Left ventricle myocardium inferior (tissue), 1 donor: ENCODE results near the gene ARHGAP23. TPM values are rescaled to one million over a fixed set of nuclear protein-coding genes. Genes with fewer than 3 reads are reported as not detected.

Source experiments
- DNase-seq: peaks from one replicate; pipeline ENCODE4 v3.0.0-alpha.2; 2020
- H3K27ac ChIP-seq: fragments of 200-600 bp; replicated peaks from 2 replicates; pipeline ENCODE4 v1.8.0; 2021
- H3K27me3 ChIP-seq: fragments of 200-600 bp; 2 replicates; pipeline ENCODE4 v1.8.0; 2021; ENCODE audit warnings: low read depth
- H3K36me3 ChIP-seq: fragments of 200-600 bp; 2 replicates; pipeline ENCODE4 v1.8.0; 2021
- H3K4me1 ChIP-seq: fragments of 200-600 bp; 2 replicates; pipeline ENCODE4 v1.8.0; 2021
- H3K4me3 ChIP-seq: fragments of 200-600 bp; 2 replicates; pipeline ENCODE4 v1.8.0; 2021; ENCODE audit warnings: mild to moderate bottlenecking, moderate library complexity
- H3K9me3 ChIP-seq: fragments of 200-600 bp; replicated peaks from 2 replicates; pipeline ENCODE4 v1.8.0; 2021
- intact Hi-C: fragments of 100-400 bp; cut with micrococcal nuclease; formaldehyde crosslinking; loops from one replicate; pipeline ENCODE4 v1.11.0; 2022
- total RNA-seq: library from RNA; stranded (reverse); fragmentation: NEBNext Ultra II Directional; extraction: Animal tissue kit (Norgen Biotek cat#: 25700); gene quantifications from one replicate; pipeline ENCODE4 v1.2.1, GENCODE V29; 2021
- TF ChIP-seq, protein P1 (sequence below): fragments of 200-600 bp; IDR thresholded peaks from 2 replicates; pipeline ENCODE4 v1.8.0; 2021; ENCODE audit warnings: antibody characterized with exemption, mild to moderate bottlenecking, borderline replicate concordance
- donor health status: DM: no; HTN: yes; CAD: no; lungs with severe emphysema.

The ARHGAP23 gene
- total RNA-seq, 1 donor from 2014 or later = 60.8 TPM

DNA sequence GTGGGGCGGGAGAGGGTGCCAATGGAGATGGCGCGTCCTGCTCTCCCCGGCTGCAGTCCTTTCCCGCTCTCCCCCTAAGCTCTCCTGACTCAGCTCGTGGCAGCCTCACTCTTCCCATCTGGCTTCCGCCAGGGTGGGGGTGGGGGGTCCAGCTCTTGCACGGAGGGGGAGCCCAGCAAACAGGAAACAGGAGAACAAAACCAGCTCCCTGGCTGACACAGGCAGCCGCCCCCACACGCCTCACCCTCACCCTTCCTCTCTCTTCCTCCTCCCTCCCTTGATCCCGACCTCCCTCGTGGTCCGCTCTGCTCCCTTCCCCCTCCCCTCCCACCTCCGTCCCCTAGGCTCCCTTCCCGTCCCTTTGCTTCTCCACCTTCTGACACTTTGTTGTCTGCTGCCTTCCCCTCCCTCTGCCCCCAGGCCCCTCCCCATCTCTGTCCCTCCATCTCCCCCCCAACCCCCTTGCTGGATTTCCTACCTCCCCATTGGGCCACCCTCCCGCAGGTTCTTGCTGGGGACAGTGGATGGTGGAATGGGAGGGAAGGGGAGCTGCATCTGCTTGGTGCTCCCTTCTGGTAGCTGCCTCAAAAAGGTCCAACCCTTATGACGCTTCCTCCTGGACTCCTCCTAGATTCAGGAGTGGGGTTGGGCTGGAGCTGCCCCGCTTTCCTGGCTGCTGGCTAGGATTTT, 23.7 kb downstream of the ARHGAP23 start:
- intact Hi-C loops = no loop called here
- TF ChIP-seq, protein P1, sequence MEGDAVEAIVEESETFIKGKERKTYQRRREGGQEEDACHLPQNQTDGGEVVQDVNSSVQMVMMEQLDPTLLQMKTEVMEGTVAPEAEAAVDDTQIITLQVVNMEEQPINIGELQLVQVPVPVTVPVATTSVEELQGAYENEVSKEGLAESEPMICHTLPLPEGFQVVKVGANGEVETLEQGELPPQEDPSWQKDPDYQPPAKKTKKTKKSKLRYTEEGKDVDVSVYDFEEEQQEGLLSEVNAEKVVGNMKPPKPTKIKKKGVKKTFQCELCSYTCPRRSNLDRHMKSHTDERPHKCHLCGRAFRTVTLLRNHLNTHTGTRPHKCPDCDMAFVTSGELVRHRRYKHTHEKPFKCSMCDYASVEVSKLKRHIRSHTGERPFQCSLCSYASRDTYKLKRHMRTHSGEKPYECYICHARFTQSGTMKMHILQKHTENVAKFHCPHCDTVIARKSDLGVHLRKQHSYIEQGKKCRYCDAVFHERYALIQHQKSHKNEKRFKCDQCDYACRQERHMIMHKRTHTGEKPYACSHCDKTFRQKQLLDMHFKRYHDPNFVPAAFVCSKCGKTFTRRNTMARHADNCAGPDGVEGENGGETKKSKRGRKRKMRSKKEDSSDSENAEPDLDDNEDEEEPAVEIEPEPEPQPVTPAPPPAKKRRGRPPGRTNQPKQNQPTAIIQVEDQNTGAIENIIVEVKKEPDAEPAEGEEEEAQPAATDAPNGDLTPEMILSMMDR = no peak
- Histone ChIP-seq H3K27ac (peak overlapping the region; percentile 93), H3K4me3 (peak overlapping the region; percentile 69), H3K9me3 (no peaks in the 10 kb centered on the region), H3K4me1 (peaks cover 95% of the 10 kb centered on the region), H3K27me3 (no peaks in the 10 kb centered on the region), H3K36me3 (no peaks in the 10 kb centered on the region)
- DNase-seq = no peak

DNA sequence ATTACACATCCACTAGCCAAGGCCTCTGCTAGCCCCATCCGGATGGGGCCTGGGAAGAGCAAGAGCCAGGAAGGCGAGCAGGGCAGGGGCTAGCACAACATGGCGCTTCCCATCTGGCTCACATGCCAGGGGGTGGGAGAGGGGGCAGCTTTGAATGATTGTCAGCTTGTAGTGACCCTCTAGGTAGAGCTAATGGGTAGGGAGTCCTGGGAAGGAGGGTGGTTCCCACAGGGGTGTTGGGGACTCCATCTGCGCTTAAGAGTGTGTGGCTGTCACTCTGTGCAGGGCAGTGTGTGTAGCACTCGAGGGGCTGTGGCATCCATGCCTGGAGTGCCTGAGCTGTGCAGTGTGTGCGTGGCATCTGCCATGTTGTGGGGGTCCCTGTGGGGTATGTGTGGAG, 24.5 kb downstream of the ARHGAP23 start:
- peaks cover 95% of the 10 kb centered on the region for H3K4me1 ChIP-seq
- no peaks in the 10 kb centered on the region for H3K9me3 ChIP-seq
- intact Hi-C loops = no loop called here
- H3K27me3 ChIP-seq = no peaks in the 10 kb centered on the region
- H3K36me3 ChIP-seq = no peaks in the 10 kb centered on the region
- no peak for DNase-seq
- peak overlapping the region; percentile 69 for H3K4me3 ChIP-seq
- TF ChIP-seq, protein P1 = no peak
- peak overlapping the region; percentile 93 for H3K27ac ChIP-seq

DNA sequence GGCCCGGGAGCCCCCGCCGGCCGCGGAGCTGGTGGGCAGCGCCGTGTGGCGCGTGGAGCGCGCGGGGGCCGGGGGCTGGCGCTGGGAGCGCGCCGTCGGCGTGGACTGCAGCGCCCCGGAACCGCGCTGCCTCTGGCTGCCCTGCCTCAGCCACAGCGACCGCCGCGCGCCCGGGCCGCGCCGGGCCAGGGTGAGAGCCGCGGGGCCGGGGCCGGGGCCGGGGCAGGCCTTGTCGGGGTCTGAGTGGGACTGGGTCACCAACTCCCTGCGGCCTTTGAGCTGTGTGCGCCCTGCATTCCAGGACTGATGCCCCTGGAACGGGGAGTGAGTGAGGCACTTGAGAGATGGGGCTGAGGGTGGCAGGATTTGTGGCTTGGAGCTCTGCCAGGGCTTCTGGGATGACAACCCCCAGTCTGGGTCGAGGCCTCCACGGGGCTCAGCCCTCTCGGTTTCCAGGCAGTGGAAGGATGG, 25.7 kb downstream of the ARHGAP23 start:
- Histone ChIP-seq H3K27ac (peak overlapping the region; percentile 93), H3K4me1 (peaks cover 95% of the 10 kb centered on the region), H3K27me3 (no peaks in the 10 kb centered on the region)

DNA sequence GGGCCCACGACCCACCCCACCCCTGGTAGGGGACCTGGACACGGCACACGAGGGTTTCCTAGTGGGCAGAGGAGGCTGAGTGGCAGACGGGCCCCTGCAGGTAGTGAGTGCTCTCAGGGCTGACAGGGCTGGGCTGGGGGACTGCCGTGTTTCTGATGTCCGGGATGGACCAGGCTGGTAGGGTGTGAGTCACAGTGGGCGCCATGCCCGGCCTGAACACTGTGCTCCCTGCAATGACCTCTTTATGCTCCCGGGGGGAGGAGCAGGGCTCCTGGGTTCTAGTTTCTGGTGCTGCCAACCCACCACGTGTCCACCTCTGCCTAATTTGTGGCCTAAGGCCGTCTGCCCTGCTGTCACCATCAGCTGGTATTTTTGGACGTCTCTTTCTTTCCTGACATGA, 26.3 kb downstream of the ARHGAP23 start:
- TF ChIP-seq, protein P1 = no peak
- H3K4me3 ChIP-seq = peak overlapping the region; percentile 69
- H3K27me3 ChIP-seq = no peaks in the 10 kb centered on the region
- intact Hi-C loops = no loop called here
- H3K27ac ChIP-seq = peak overlapping the region; percentile 93
- peaks cover 15% of the 10 kb centered on the region for H3K36me3 ChIP-seq
- no peaks in the 10 kb centered on the region for H3K9me3 ChIP-seq
- peak; percentile 91 for DNase-seq
- H3K4me1 ChIP-seq = peaks cover 95% of the 10 kb centered on the region

More for the DNA sequence above, 25.7 kb downstream of the ARHGAP23 start:
- intact Hi-C loops = no loop called here
- H3K36me3 ChIP-seq = peaks cover 10% of the 10 kb centered on the region
- TF ChIP-seq, protein P1 = no peak
- no peak for DNase-seq
- H3K9me3 ChIP-seq = no peaks in the 10 kb centered on the region
- H3K4me3 ChIP-seq = peak overlapping the region; percentile 69

DNA sequence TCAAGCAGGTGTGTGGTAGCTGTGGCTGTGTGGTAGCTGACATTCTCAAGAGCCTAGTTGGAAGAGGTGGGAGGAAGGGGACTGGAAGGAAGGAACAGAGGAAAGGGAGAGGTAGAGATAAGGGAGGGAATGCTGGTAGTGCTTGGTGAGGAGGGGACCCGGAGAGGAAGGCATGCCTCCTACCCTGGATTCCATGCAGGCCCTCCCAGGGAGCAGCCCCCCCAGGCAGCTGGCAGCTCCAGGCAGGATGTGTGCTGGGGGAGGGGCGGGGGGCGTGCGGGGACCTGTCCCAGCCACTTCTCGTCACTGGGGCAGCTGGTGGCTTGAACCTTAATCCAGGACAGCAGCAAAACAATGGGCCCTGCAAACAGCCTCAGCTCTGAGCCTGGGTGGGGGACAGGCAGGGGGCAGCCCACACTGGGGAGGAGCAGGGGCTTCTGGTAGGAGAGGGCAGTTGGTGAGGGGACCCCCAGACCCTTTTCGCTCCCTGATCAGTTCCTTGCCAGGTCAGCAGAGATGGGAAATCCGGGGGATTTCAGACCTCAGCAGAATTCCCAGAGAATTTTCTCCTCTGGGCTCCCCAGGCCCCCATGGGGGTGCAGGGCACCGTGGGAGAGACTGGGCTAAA, 27.1 kb downstream of the ARHGAP23 start:
- peak overlapping the region; percentile 69 for H3K4me3 ChIP-seq
- H3K27ac ChIP-seq = peak overlapping the region; percentile 93
- H3K4me1 ChIP-seq = peaks cover 95% of the 10 kb centered on the region
- no peak for DNase-seq
- peaks cover 24% of the 10 kb centered on the region for H3K36me3 ChIP-seq
- no peaks in the 10 kb centered on the region for H3K9me3 ChIP-seq
- no peaks in the 10 kb centered on the region for H3K27me3 ChIP-seq
- TF ChIP-seq, protein P1 = no peak
- intact Hi-C loops = no loop called here
